Mesendoderm (in vitro differentiated cells): ENCODE data around the gene DEPDC1B.
"Not testable (repeated sequence)": the region's sequence is repeated elsewhere in the genome, so short reads cannot be mapped to it uniquely, and the experiment has no call there.

ENCODE experiments used
- DNase-seq: peaks from one replicate; pipeline ENCODE4 v3.0.0; 2013
- H2AK5ac ChIP-seq: 2 replicates; pipeline ENCODE4 v1.6.1; 2013; ENCODE audit warnings: low read length, inconsistent platforms
- H2BK120ac ChIP-seq: 2 replicates; pipeline ENCODE4 v1.6.1; 2013; ENCODE audit warnings: low read depth, mild to moderate bottlenecking, low read length, moderate library complexity, mixed read lengths
- H2BK15ac ChIP-seq: replicated peaks from 2 replicates; pipeline ENCODE4 v1.6.1; 2013; ENCODE audit warnings: low read depth, mild to moderate bottlenecking, moderate library complexity
- H2BK5ac ChIP-seq: 2 replicates; pipeline ENCODE4 v1.6.1; 2013; ENCODE audit warnings: low read length, inconsistent platforms
- H3K18ac ChIP-seq: 2 replicates; pipeline ENCODE4 v1.6.1; 2013; ENCODE audit warnings: mild to moderate bottlenecking, low read length, mixed read lengths
- H3K23ac ChIP-seq: one replicate; pipeline ENCODE4 v1.6.1; 2013; ENCODE audit warnings: low read length
- H3K27ac ChIP-seq: 2 replicates; pipeline ENCODE4 v1.5.1; 2013; ENCODE audit warnings: low read depth, mild to moderate bottlenecking, inconsistent platforms, low read length, moderate library complexity
- H3K27me3 ChIP-seq: 2 replicates; pipeline ENCODE4 v1.6.1; 2013; ENCODE audit warnings: low read length, control low read depth, mild to moderate bottlenecking, inconsistent platforms; ENCODE audit not compliant: insufficient read depth, poor library complexity
- H3K36me3 ChIP-seq: 2 replicates; pipeline ENCODE4 v1.6.1; 2013; ENCODE audit warnings: low read length, inconsistent platforms; ENCODE audit not compliant: control insufficient read depth, insufficient read depth
- H3K4ac ChIP-seq: one replicate; pipeline ENCODE4 v1.6.1; 2013; ENCODE audit warnings: low read depth, mild to moderate bottlenecking, low read length, moderate library complexity
- H3K4me1 ChIP-seq: 2 replicates; pipeline ENCODE4 v1.6.1; 2013; ENCODE audit warnings: low read depth, low read length, inconsistent platforms; ENCODE audit not compliant: control insufficient read depth
- H3K4me2 ChIP-seq: 2 replicates; pipeline ENCODE4 v1.6.1; 2013; ENCODE audit warnings: low read length
- H3K4me3 ChIP-seq: 2 replicates; pipeline ENCODE4 v1.5.1; 2013; ENCODE audit warnings: mild to moderate bottlenecking, low read length
- H3K56ac ChIP-seq: one replicate; pipeline ENCODE4 v1.6.1; 2013; ENCODE audit warnings: low read length
- H3K79me1 ChIP-seq: 2 replicates; pipeline ENCODE4 v1.6.1; 2013; ENCODE audit warnings: low read length, inconsistent platforms
- H3K79me2 ChIP-seq: 2 replicates; pipeline ENCODE4 v1.6.1; 2013; ENCODE audit warnings: mild to moderate bottlenecking, low read length; ENCODE audit not compliant: control insufficient read depth, insufficient read depth
- H3K9ac ChIP-seq: 2 replicates; pipeline ENCODE4 v1.6.1; 2013; ENCODE audit warnings: low read length, inconsistent platforms
- H4K5ac ChIP-seq: one replicate; pipeline ENCODE4 v1.6.1; 2013; ENCODE audit warnings: low read length
- H4K8ac ChIP-seq: one replicate; pipeline ENCODE4 v1.6.1; 2013; ENCODE audit warnings: low read depth, mild to moderate bottlenecking, control low read depth, low read length, moderate library complexity
- WGBS: extraction: QIAGEN DNeasy Blood & Tissue Kit; methylation state at CpG from one replicate; pipeline ENCODE4 v1.1.7; 2013; ENCODE audit warnings: low lambda C conversion rate, missing lambda C conversion rate; ENCODE audit not compliant: insufficient coverage; ENCODE audit errors: extremely low coverage; 5-methylcytosine and 5-hydroxymethylcytosine counted together

Gene DEPDC1B

DNA sequence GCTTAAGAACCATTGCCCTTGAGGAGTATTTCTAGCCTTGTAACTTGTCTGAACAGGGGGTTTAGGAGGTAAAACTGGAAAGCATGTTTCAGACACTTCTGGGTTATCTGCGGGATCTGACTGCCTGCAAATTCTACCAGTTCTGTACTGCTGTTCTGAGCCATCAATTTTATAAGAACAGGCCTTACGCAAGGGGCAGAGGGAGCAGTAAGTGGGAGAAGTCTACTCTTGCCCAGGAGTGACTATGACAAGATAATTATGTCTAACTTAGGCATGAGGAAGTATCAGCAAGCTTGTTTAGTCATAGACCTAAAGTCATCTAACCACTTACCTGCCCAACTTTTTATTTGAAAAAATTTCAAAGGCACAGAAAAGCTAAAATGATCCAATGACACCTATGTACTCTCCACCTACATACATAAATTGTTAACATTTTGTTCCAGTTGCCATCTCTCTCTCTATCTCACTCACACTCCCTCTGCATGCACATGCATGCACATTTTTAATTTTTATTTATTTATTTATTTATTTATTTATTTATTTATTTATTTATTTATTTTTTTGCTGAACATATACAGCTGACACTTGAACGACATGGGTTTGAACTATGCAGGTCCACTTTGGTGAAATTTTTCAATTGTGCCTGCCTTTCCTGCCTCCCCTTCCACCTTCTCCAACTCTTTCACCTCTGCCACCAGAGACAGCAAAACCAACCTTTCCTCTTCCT lies 18.4 kb upstream of the DEPDC1B start:
- Histone ChIP-seq H3K56ac (no peak overlapping the region), H2BK15ac (no peak overlapping the region), H3K79me2 (no peaks in the 10 kb centered on the region), H3K27me3 (no peaks in the 10 kb centered on the region), H3K27ac (no peak overlapping the region), H3K18ac (no peak overlapping the region), H3K4me3 (no peak overlapping the region), H3K9ac (no peak overlapping the region), H3K4ac (no peak overlapping the region), H3K23ac (no peak overlapping the region), H3K4me2 (no peak overlapping the region), H2AK5ac (no peak overlapping the region), H2BK120ac (no peak overlapping the region), H3K79me1 (no peaks in the 10 kb centered on the region), H4K8ac (no peak overlapping the region), H3K4me1 (no peaks in the 10 kb centered on the region), H2BK5ac (no peak overlapping the region), H4K5ac (no peak overlapping the region), H3K36me3 (no peaks in the 10 kb centered on the region)
- no peak for DNase-seq
- WGBS, result no CpG with 5 or more reads among the region's 3 CpGs

GRCh38 chr5:60715201-60715928 lies 15.4 kb upstream of the DEPDC1B start:
- H3K36me3 ChIP-seq, H3K4me2 ChIP-seq, H3K27ac ChIP-seq, H4K5ac ChIP-seq, H4K8ac ChIP-seq, H3K79me2 ChIP-seq, H3K4me3 ChIP-seq, H2AK5ac ChIP-seq, DNase-seq, H3K18ac ChIP-seq, H2BK120ac ChIP-seq, H3K79me1 ChIP-seq, H3K56ac ChIP-seq, H3K4me1 ChIP-seq, H3K27me3 ChIP-seq, H2BK15ac ChIP-seq, H2BK5ac ChIP-seq, H3K23ac ChIP-seq, H3K4ac ChIP-seq, H3K9ac ChIP-seq: not testable (repeated sequence)
- WGBS, result no CpG with 5 or more reads among the region's 3 CpGs

GRCh38 chr5:60712950-60713349 lies 13.0 kb upstream of the DEPDC1B start:
- Histone ChIP-seq H2BK5ac (no peak overlapping the region), H4K8ac (no peak overlapping the region), H3K79me2 (no peaks in the 10 kb centered on the region), H3K9ac (no peak overlapping the region), H3K79me1 (no peaks in the 10 kb centered on the region), H3K18ac (no peak overlapping the region), H3K4me3 (no peak overlapping the region), H3K4me1 (no peaks in the 10 kb centered on the region), H2AK5ac (no peak overlapping the region), H3K27ac (no peak overlapping the region), H3K4ac (no peak overlapping the region), H2BK120ac (no peak overlapping the region), H3K56ac (no peak overlapping the region), H2BK15ac (no peak overlapping the region), H3K23ac (no peak overlapping the region), H3K4me2 (no peak overlapping the region), H3K36me3 (no peaks in the 10 kb centered on the region), H3K27me3 (no peaks in the 10 kb centered on the region), H4K5ac (no peak overlapping the region)
- WGBS, result no CpG with 5 or more reads among the region's 5 CpGs
- DNase-seq, result no peak

- not testable (repeated sequence) for H2BK120ac ChIP-seq, H3K27ac ChIP-seq, H3K23ac ChIP-seq, H2BK15ac ChIP-seq, H3K79me1 ChIP-seq, H3K9ac ChIP-seq, H4K8ac ChIP-seq, H3K18ac ChIP-seq, H3K56ac ChIP-seq, H4K5ac ChIP-seq, H2BK5ac ChIP-seq, H3K4me3 ChIP-seq, H3K36me3 ChIP-seq, H2AK5ac ChIP-seq, H3K4me2 ChIP-seq, H3K4ac ChIP-seq, H3K79me2 ChIP-seq, H3K4me1 ChIP-seq, H3K27me3 ChIP-seq, DNase-seq
- WGBS, result no CpG with 5 or more reads among the region's 3 CpGs
These were observed 11.9 kb upstream of the DEPDC1B start for GRCh38 chr5:60711892-60712291.

DNA sequence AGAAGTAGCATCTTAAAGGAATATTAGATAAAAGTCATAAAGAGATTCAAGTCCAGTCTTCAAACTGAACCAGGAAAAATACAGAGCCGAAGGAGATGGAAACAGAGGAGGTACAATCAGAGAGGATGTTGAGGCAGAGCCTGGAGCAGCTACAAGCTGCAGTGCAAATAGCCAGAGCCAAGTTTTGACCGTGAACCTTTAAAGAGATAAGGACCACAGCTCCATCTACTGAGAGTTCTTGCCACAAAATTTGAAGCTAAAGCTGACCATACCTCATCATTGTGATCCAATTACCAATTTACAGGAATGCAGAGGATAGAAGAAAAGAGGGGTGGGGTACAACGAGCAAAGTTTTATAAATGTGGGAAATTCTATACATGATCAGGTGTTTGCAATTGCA lies 10.4 kb upstream of the DEPDC1B start:
- Histone ChIP-seq H3K79me1 (no peaks in the 10 kb centered on the region), H4K5ac (no peak overlapping the region), H2BK120ac (no peak overlapping the region), H3K4me2 (no peak overlapping the region), H3K56ac (no peak overlapping the region), H3K4me1 (no peaks in the 10 kb centered on the region), H3K18ac (no peak overlapping the region), H3K27me3 (no peaks in the 10 kb centered on the region), H4K8ac (no peak overlapping the region), H2BK15ac (no peak overlapping the region), H3K4me3 (no peak overlapping the region), H2AK5ac (no peak overlapping the region), H3K79me2 (no peaks in the 10 kb centered on the region), H3K9ac (no peak overlapping the region), H3K23ac (no peak overlapping the region), H2BK5ac (no peak overlapping the region), H3K27ac (no peak overlapping the region), H3K36me3 (no peaks in the 10 kb centered on the region), H3K4ac (no peak overlapping the region)
- no CpG with 5 or more reads among the region's 3 CpGs for WGBS
- peak; percentile 40 for DNase-seq

- no peak overlapping the region for H4K5ac ChIP-seq
- no peaks in the 10 kb centered on the region for H3K36me3 ChIP-seq
- no peak overlapping the region for H2BK15ac ChIP-seq
- no peak overlapping the region for H3K23ac ChIP-seq
- no peak overlapping the region for H3K4me2 ChIP-seq
- no peaks in the 10 kb centered on the region for H3K79me2 ChIP-seq
- no peak overlapping the region for H3K56ac ChIP-seq
- no peak for DNase-seq
- H3K27me3 ChIP-seq, result no peaks in the 10 kb centered on the region
- H3K4ac ChIP-seq, result no peak overlapping the region
- H2BK120ac ChIP-seq, result no peak overlapping the region
- no peak overlapping the region for H4K8ac ChIP-seq
- no peak overlapping the region for H2AK5ac ChIP-seq
- no peak overlapping the region for H3K27ac ChIP-seq
- H2BK5ac ChIP-seq, result no peak overlapping the region
- H3K4me3 ChIP-seq, result no peak overlapping the region
- no peak overlapping the region for H3K9ac ChIP-seq
- H3K79me1 ChIP-seq, result no peaks in the 10 kb centered on the region
- H3K18ac ChIP-seq, result no peak overlapping the region
- peaks cover 6% of the 10 kb centered on the region for H3K4me1 ChIP-seq
These were observed 5.2 kb upstream of the DEPDC1B start for GRCh38 chr5:60705144-60705543.
